Measurements from ENCODE around the gene CARD9. TPM values are rescaled to one million over a fixed set of nuclear protein-coding genes. Genes with fewer than 3 reads are reported as not detected.
"Not testable (repeated sequence)": the region's sequence is repeated elsewhere in the genome, so short reads cannot be mapped to it uniquely, and the experiment has no call there.

CARD9 gene
- total RNA-seq, 1 experiment from 2014 or later, result 1.2 TPM

- intact Hi-C loops (cut with micrococcal nuclease; ENCODE audit: unreplicated experiment), result no loop called here
- no peak for TF ChIP-seq CTCF (IDR thresholded peaks at IDR 0.05; ENCODE audit: unreplicated experiment)
- H3K27ac Mint-ChIP-seq (ENCODE audit: unreplicated experiment), result no peak overlapping the region
- CTCF ChIA-PET, result no interaction called here
- H3K4me1 Mint-ChIP-seq (ENCODE audit: low read depth, unreplicated experiment), result peaks cover 8% of the 10 kb centered on the region
- no peaks in the 10 kb centered on the region for H3K9me3 Mint-ChIP-seq (ENCODE audit: low read depth, unreplicated experiment)
- peaks cover 11% of the 10 kb centered on the region for H3K27me3 Mint-ChIP-seq (ENCODE audit: unreplicated experiment)
- no peak for DNase-seq
- no TSS peak for BruUV-seq (replicated peaks)
- no peak overlapping the region for H3K4me3 Mint-ChIP-seq (ENCODE audit: low read depth, unreplicated experiment)
- peaks cover 17% of the 10 kb centered on the region for H3K36me3 Mint-ChIP-seq (ENCODE audit: insufficient read depth, unreplicated experiment)
These were observed 20.8 kb downstream of the CARD9 start for GRCh38 chr9:136352682-136353081.

GRCh38 chr9:136351868-136352267, 21.6 kb downstream of the CARD9 start:
- BruUV-seq (replicated peaks); intact Hi-C loops (cut with micrococcal nuclease; ENCODE audit: unreplicated experiment); H3K4me3 Mint-ChIP-seq (ENCODE audit: low read depth, unreplicated experiment); H3K9me3 Mint-ChIP-seq (ENCODE audit: low read depth, unreplicated experiment); CTCF ChIA-PET; DNase-seq; H3K4me1 Mint-ChIP-seq (ENCODE audit: low read depth, unreplicated experiment); H3K27ac Mint-ChIP-seq (ENCODE audit: unreplicated experiment): not testable (repeated sequence)
- Mint-ChIP-seq H3K27me3 (ENCODE audit: unreplicated experiment) (peaks cover 11% of the 10 kb centered on the region), H3K36me3 (ENCODE audit: insufficient read depth, unreplicated experiment) (peaks cover 16% of the 10 kb centered on the region)

GRCh38 chr9:136351252-136351800, 22.1 kb downstream of the CARD9 start:
- intact Hi-C loops (cut with micrococcal nuclease; ENCODE audit: unreplicated experiment), result no loop called here
- H3K36me3 Mint-ChIP-seq (ENCODE audit: insufficient read depth, unreplicated experiment), result peaks cover 10% of the 10 kb centered on the region
- H3K27ac Mint-ChIP-seq (ENCODE audit: unreplicated experiment), result no peak overlapping the region

GRCh38 chr9:136349546-136349945, 23.9 kb downstream of the CARD9 start:
- Mint-ChIP-seq H3K36me3 (ENCODE audit: insufficient read depth, unreplicated experiment) (peaks cover 4% of the 10 kb centered on the region), H3K9me3 (ENCODE audit: low read depth, unreplicated experiment) (no peaks in the 10 kb centered on the region), H3K27me3 (ENCODE audit: unreplicated experiment) (peaks cover 4% of the 10 kb centered on the region), H3K4me3 (ENCODE audit: low read depth, unreplicated experiment) (no peak overlapping the region), H3K27ac (ENCODE audit: unreplicated experiment) (no peak overlapping the region), H3K4me1 (ENCODE audit: low read depth, unreplicated experiment) (peaks cover 3% of the 10 kb centered on the region)
- intact Hi-C loops (cut with micrococcal nuclease; ENCODE audit: unreplicated experiment), result no loop called here
- CTCF ChIA-PET, result no interaction called here
- DNase-seq, result no peak
- TF ChIP-seq CTCF (IDR thresholded peaks at IDR 0.05; ENCODE audit: unreplicated experiment), result no peak
- no TSS peak for BruUV-seq (replicated peaks)

More at GRCh38 chr9:136351252-136351800, 22.1 kb downstream of the CARD9 start:
- no peak for DNase-seq
- Mint-ChIP-seq H3K4me3 (ENCODE audit: low read depth, unreplicated experiment) (no peak overlapping the region), H3K9me3 (ENCODE audit: low read depth, unreplicated experiment) (no peaks in the 10 kb centered on the region), H3K27me3 (ENCODE audit: unreplicated experiment) (peaks cover 11% of the 10 kb centered on the region), H3K4me1 (ENCODE audit: low read depth, unreplicated experiment) (peaks cover 8% of the 10 kb centered on the region)
- no TSS peak for BruUV-seq (replicated peaks)
- CTCF ChIA-PET, result interaction anchor here (0.6 kb wide), 1 partner anchor 1265 kb away, joined by 4 read pairs; no protein-coding TSS in a partner anchor
- TF ChIP-seq CTCF (IDR thresholded peaks at IDR 0.05; ENCODE audit: unreplicated experiment), result no peak

GRCh38 chr9:136348691-136349090, 24.8 kb downstream of the CARD9 start:
- no peaks in the 10 kb centered on the region for H3K36me3 Mint-ChIP-seq (ENCODE audit: insufficient read depth, unreplicated experiment)
- no TSS peak for BruUV-seq (replicated peaks)
- H3K9me3 Mint-ChIP-seq (ENCODE audit: low read depth, unreplicated experiment), result no peaks in the 10 kb centered on the region
- CTCF ChIA-PET, result no interaction called here
- intact Hi-C loops (cut with micrococcal nuclease; ENCODE audit: unreplicated experiment), result no loop called here
- no peaks in the 10 kb centered on the region for H3K4me1 Mint-ChIP-seq (ENCODE audit: low read depth, unreplicated experiment)
- H3K27me3 Mint-ChIP-seq (ENCODE audit: unreplicated experiment), result no peaks in the 10 kb centered on the region
- no peak for TF ChIP-seq CTCF (IDR thresholded peaks at IDR 0.05; ENCODE audit: unreplicated experiment)
- H3K4me3 Mint-ChIP-seq (ENCODE audit: low read depth, unreplicated experiment), result no peak overlapping the region
- H3K27ac Mint-ChIP-seq (ENCODE audit: unreplicated experiment), result no peak overlapping the region
- DNase-seq, result no peak
